GM04504 (cell line): ENCODE measurements around the gene SASH1.

Source experiments
- DNase-seq: peaks from one replicate; pipeline ENCODE4 v3.0.0-alpha.2; 2012; ENCODE audit warnings: low read depth

The SASH1 gene

GRCh38 chr6:148404456-148405054 lies 61.9 kb downstream of the SASH1 start:
- no peak for DNase-seq

GRCh38 chr6:148405894-148406293 lies 63.3 kb downstream of the SASH1 start:
- no peak for DNase-seq

- DNase-seq: no peak
Observed at GRCh38 chr6:148406579-148407371, 64.1 kb downstream of the SASH1 start.

- DNase-seq: peak; percentile 95
Observed at GRCh38 chr6:148407372-148407771, 64.7 kb downstream of the SASH1 start.

GRCh38 chr6:148413321-148414091 lies 70.9 kb downstream of the SASH1 start:
- DNase-seq: no peak

GRCh38 chr6:148414092-148414489 lies 71.5 kb downstream of the SASH1 start:
- DNase-seq: no peak

GRCh38 chr6:148414836-148415235 lies 72.2 kb downstream of the SASH1 start:
- peak; percentile 64 for DNase-seq

- no peak for DNase-seq
Observed at GRCh38 chr6:148415511-148416260, 73.0 kb downstream of the SASH1 start.

GRCh38 chr6:148416330-148416965 lies 73.8 kb downstream of the SASH1 start:
- DNase-seq: no peak

- no peak for DNase-seq
Observed at GRCh38 chr6:148417045-148417444, 74.4 kb downstream of the SASH1 start.

GRCh38 chr6:148419430-148419829 lies 76.8 kb downstream of the SASH1 start:
- no peak for DNase-seq

GRCh38 chr6:148422085-148422484 lies 79.4 kb downstream of the SASH1 start:
- DNase-seq: no peak

GRCh38 chr6:148423133-148423532 lies 80.5 kb downstream of the SASH1 start:
- DNase-seq: no peak

GRCh38 chr6:148423601-148424270 lies 81.1 kb downstream of the SASH1 start:
- no peak for DNase-seq

- DNase-seq: no peak
Observed at GRCh38 chr6:148425443-148425842, 82.8 kb downstream of the SASH1 start.

GRCh38 chr6:148426317-148426977 lies 83.8 kb downstream of the SASH1 start:
- no peak for DNase-seq

GRCh38 chr6:148427333-148427732 lies 84.7 kb downstream of the SASH1 start:
- DNase-seq: no peak

GRCh38 chr6:148429423-148429822 lies 86.8 kb downstream of the SASH1 start:
- no peak for DNase-seq

GRCh38 chr6:148430897-148431296 lies 88.3 kb downstream of the SASH1 start:
- DNase-seq: no peak

GRCh38 chr6:148431413-148431812 lies 88.8 kb downstream of the SASH1 start:
- DNase-seq: no peak

GRCh38 chr6:148431840-148432239 lies 89.2 kb downstream of the SASH1 start:
- DNase-seq: no peak
